SH-SY5Y (cell line): ENCODE data around the gene PLPPR2.

Experiments
- GATA2 ChIP-seq: IDR thresholded peaks from 2 replicates; pipeline ENCODE4 v1.6.1; 2011; ENCODE audit warnings: mild to moderate bottlenecking, low read depth, low read length
- GATA3 ChIP-seq: IDR thresholded peaks from 2 replicates; pipeline ENCODE4 v1.6.1; 2011; ENCODE audit warnings: low read depth, mild to moderate bottlenecking, low read length, moderate library complexity

GRCh38 chr19:11390933-11391680 lies 35.9 kb downstream of the PLPPR2 start:
- TF ChIP-seq GATA2 (no peak), GATA3 (no peak)
